22Rv1 (cell line): Measurements from ENCODE around the gene SPATS2L.

Experiments used
- H3K27ac ChIP-seq: fragments of 450-650 bp; 2 replicates; pipeline ENCODE4 v1.5.1; 2017
- ZFX ChIP-seq: fragments of 450-650 bp; IDR thresholded peaks from 2 replicates; pipeline ENCODE4 v1.6.1; 2017; ENCODE audit warnings: antibody characterized with exemption, borderline replicate concordance
- TF ChIP-seq, protein P1 (sequence below): fragments of 450-650 bp; IDR thresholded peaks from 2 replicates; pipeline ENCODE4 v1.5.1; 2017; ENCODE audit warnings: mild to moderate bottlenecking

The SPATS2L gene

DNA sequence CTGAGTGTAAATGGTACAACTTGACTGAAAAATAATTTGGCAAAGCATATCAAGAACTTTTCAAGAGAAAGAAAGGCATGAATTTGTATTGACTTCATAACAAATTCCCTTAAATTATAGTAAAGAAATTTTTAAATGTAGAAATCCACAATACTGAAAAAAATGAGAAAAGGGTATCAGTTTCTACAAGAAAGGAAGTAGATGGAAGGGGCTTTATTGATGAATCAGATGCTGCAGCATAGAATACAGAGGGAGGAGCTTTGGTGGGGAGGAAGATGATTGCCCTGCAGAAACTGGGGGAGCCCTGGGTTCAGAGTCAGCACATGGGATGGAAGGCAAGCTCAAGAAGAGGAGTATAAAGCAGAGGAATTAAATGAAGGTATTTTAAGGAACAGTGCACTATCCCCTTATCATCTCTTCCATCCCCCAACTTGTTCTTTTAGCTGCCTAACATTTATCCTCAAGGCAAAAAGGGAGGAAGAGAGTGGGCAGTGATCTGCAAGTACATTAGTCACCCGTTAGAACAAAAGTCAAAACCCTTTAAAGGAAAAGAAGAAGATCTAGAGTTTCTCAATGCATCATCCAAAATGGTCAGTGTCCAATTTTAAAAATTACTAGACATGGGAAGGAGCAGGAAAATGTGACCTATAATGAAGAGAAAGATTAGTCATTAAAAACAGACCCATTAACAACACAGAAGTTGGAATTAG, 125.7 kb downstream of the SPATS2L start:
- H3K27ac ChIP-seq: no peak overlapping the region
- TF ChIP-seq, protein P1, sequence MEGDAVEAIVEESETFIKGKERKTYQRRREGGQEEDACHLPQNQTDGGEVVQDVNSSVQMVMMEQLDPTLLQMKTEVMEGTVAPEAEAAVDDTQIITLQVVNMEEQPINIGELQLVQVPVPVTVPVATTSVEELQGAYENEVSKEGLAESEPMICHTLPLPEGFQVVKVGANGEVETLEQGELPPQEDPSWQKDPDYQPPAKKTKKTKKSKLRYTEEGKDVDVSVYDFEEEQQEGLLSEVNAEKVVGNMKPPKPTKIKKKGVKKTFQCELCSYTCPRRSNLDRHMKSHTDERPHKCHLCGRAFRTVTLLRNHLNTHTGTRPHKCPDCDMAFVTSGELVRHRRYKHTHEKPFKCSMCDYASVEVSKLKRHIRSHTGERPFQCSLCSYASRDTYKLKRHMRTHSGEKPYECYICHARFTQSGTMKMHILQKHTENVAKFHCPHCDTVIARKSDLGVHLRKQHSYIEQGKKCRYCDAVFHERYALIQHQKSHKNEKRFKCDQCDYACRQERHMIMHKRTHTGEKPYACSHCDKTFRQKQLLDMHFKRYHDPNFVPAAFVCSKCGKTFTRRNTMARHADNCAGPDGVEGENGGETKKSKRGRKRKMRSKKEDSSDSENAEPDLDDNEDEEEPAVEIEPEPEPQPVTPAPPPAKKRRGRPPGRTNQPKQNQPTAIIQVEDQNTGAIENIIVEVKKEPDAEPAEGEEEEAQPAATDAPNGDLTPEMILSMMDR: no peak
- TF ChIP-seq ZFX: no peak

DNA sequence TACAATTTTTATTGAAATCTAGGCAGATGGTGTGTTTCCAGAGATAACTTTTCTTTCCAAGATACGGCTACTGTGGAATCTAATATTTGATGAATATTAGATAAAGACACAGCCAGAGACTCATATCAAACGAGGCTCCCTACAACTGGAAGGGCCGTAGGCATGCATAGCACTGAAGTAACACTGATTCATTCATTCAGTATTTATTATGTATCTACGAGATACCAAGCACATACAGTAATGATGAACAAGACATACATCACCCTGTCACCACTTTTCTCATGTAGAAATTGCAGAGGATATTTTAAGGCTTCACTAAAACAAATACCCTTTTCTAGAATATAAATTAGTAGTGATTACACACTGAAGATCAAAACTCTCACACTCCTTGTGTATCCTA, 128.9 kb downstream of the SPATS2L start:
- no peak for TF ChIP-seq ZFX
- TF ChIP-seq, protein P1: no peak
- no peak overlapping the region for H3K27ac ChIP-seq

DNA sequence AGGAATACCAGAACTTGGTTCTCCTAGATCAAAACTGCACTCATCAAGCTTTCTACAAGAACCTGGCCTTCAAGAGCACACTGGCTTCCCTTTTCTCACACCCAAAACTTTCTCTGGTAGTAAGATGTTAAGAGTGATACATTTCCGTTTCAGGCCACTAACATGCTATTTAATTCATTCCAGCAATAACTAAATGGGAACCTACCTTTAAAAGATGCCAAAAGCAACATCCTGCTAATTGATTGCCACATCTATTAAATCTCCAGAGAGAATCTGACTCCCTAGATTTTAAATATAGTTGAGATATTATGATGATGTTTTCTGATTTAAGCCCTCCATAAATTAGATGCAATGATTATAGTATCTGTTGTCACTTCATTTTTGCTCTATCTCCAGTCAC, 131.8 kb downstream of the SPATS2L start:
- H3K27ac ChIP-seq: no peak overlapping the region
- TF ChIP-seq, protein P1: no peak
- TF ChIP-seq ZFX: no peak

DNA sequence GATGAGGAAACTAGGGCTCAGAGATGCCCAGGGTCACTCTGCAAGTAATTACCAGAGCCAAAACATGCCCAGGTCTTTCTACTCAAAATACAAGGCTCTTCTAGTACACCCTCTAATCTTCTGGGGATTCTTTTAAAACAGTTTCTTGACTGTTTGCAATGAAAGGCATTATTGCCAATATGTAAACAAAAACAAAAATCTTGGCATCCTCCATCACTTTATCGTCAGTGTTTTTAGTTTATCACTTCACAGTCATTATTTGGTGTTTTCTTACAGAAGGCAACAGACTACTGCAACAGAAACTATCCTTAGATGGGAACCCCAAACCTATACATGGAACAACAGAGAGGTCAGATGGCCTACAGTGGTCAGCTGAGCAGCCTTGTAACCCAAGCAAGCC, 132.4 kb downstream of the SPATS2L start:
- no peak overlapping the region for H3K27ac ChIP-seq
- TF ChIP-seq, protein P1: no peak
- TF ChIP-seq ZFX: no peak

DNA sequence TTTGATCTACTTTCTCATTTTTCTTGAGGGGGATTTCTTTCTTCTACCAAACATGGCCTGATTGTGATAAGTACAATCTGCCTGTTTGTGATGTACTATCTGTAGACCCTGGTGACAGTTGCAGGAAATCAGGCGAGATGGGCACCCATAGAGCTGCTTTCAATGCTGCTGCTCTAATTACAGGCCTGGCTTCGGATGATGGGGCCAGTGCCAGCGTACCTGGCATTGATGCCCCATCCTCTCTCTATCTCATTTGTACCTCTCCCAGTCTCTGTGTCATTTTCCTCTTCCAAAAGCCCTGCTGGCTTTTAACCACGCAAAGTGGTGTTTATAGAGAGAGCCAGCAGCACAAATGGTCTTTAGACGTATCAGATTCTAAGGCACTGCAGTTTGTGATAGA, 133.5 kb downstream of the SPATS2L start:
- H3K27ac ChIP-seq: no peak overlapping the region
- no peak for TF ChIP-seq ZFX
- TF ChIP-seq, protein P1: no peak

DNA sequence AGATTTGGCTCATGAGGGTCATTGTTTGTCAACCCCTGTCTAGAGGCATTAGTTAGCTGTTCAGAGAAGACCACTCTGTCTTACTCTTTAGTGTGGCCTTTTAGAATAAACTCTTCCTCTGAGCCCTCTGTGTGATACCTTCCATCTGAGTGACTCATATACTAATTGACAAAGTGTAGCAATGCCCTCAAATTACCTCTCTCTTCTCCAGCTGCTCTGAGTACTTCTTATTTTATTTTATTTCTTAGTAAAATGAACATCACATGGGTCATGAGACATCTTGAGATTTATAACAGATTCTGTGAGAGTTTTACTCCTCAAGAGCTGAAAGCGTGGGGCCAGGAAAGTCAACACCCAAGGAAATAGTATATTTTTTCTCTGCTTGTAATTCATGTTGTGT, 136.0 kb downstream of the SPATS2L start:
- no peak for TF ChIP-seq ZFX
- TF ChIP-seq, protein P1: no peak
- no peak overlapping the region for H3K27ac ChIP-seq

DNA sequence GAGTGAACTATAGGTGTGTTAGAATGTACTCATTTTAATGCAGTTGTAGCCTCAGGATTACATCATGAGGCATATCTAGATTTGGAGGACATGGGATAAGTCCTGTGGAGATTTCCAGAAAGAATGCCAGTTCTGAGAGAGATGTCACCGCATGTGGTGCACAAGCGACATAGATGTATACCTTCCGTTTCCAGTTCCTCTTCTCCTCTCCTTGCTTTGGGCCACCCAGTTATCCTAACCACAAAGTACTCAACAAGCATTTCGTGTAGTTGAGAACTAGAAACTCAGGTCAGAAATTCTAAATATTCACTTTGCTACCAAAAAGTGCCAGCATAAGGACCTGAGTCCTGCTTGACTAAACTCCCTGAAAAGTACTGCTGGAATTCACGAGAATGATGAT, 136.9 kb downstream of the SPATS2L start:
- no peak overlapping the region for H3K27ac ChIP-seq
- TF ChIP-seq, protein P1: no peak
- TF ChIP-seq ZFX: no peak
